Fibroblast of villous mesenchyme (primary cell): ENCODE results near the gene MLEC. TPM values are rescaled to one million over a fixed set of nuclear protein-coding genes. Genes with fewer than 3 reads are reported as not detected.

Source experiments
- DNase-seq: peaks from one replicate; pipeline ENCODE4 v3.0.0-alpha.2; 2010; ENCODE audit warnings: low read depth
- H3K4me3 ChIP-seq: 2 replicates; pipeline ENCODE4 v1.5.1; 2011; ENCODE audit warnings: low read depth, mild to moderate bottlenecking, low read length
- CTCF ChIP-seq: IDR thresholded peaks from 2 replicates; pipeline ENCODE4 v1.5.1; 2012; ENCODE audit warnings: low read depth, mild to moderate bottlenecking, low read length; ENCODE audit not compliant: insufficient read depth
- total RNA-seq: library from RNA; depleted of rRNA; stranded (reverse); fragments of >200 nt; gene quantifications from 2 replicates; pipeline ENCODE4 v1.2.3, GENCODE V29; 2012

MLEC gene
- total RNA-seq, 1 donor: 224 TPM

GRCh38 chr12:120751389-120751788 lies 64.4 kb downstream of the MLEC start:
- TF ChIP-seq CTCF: no peak
- no peak overlapping the region for H3K4me3 ChIP-seq
- no peak for DNase-seq

Other genes starting within 250 kb of the MLEC start
- gene COX6A1, start 249.0 kb upstream of the MLEC start, total RNA-seq: 215 and 306 TPM in 2 replicates
- 18.7 and 30.7 TPM in 2 replicates for gene TRIAP1, start 240.8 kb upstream of the MLEC start, total RNA-seq
- 13.5 and 20.7 TPM in 2 replicates for gene GATC, start 240.7 kb upstream of the MLEC start, total RNA-seq
- 148 and 192 TPM in 2 replicates for gene SRSF9, start 217.4 kb upstream of the MLEC start, total RNA-seq
- 206 and 280 TPM in 2 replicates for gene DYNLL1, start 191.0 kb upstream of the MLEC start, total RNA-seq
- 18.4 and 29.8 TPM in 2 replicates for gene COQ5, start 158.0 kb upstream of the MLEC start, total RNA-seq
- gene RNF10, start 152.8 kb upstream of the MLEC start, total RNA-seq: 127 and 175 TPM in 2 replicates
- 35.8 and 40.6 TPM in 2 replicates for gene POP5, start 105.7 kb upstream of the MLEC start, total RNA-seq
- not detected in 2 replicates for gene CABP1, start 46.5 kb upstream of the MLEC start, total RNA-seq
- gene UNC119B, start 23.3 kb downstream of the MLEC start, total RNA-seq: 18.7 and 25.0 TPM in 2 replicates
- gene ACADS, start 38.7 kb downstream of the MLEC start, total RNA-seq: 6.9 and 9.7 TPM in 2 replicates
- gene SPPL3, start 217.2 kb downstream of the MLEC start, total RNA-seq: 8.7 and 9.5 TPM in 2 replicates